GM23338 (cell line): Measurements from ENCODE around the gene PHGDH.

Experiments used
- CREB1 ChIP-seq: fragments of 250-450 bp; sonication (Bioruptor Pico); IDR thresholded peaks from 2 replicates; pipeline ENCODE4 v1.5.0; 2020; ENCODE audit warnings: low read depth, mild to moderate bottlenecking, moderate library complexity
- NANOG ChIP-seq: IDR thresholded peaks from 2 replicates; pipeline ENCODE4 v1.6.1; 2016; ENCODE audit warnings: antibody characterized with exemption, borderline replicate concordance
- STAT1 ChIP-seq: IDR thresholded peaks from one replicate; pipeline ENCODE4 v1.6.1; 2016; ENCODE audit warnings: antibody characterized with exemption; ENCODE audit not compliant: unreplicated experiment
- TF ChIP-seq, protein P1 (sequence below), 2 experiments: fragments of 200-600 bp in 1 of 2; sonication (generic) in 1 of 2; conservative IDR thresholded peaks; 2 replicates each; pipeline versions ENCODE4 v1.5.1 to v1.6.1; 2016 to 2017; ENCODE audit warnings: antibody characterized with exemption in 2 of 2, low read depth in 2 of 2, mild to moderate bottlenecking in 2 of 2, moderate library complexity in 1 of 2

DNA sequence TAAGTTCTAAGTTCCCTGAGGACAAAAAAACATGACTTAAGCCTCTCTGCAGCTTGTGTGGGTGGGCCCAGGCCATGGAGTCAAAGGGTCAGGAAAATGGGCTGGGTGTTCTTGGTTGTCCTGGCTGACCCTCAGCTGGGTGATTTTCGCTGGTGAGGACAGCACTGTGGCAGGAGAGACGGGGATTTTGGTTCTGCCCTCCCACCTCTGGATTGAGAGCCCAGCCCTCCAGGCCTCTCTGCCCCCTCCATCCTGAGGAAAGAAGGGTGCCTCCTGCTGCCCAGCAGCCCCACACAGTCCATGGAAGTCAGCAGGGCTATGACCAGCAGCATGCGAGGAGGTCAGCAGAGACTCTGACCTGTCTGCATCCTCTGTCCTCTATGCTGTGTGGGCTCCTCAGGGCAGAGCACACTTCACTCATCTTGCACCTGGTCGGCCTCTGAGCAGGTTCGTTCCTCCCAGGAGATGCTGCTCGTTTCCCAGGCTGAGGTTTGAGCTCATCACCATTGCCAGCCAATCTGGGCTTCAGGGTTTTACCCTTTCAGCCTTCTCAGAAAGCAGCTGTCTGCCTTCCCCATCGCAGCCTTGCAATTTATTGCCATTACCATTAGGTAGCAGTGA lies 26.5 kb downstream of the PHGDH start:
- TF ChIP-seq CREB1 (CRISPR knock-in tag) (no peak), STAT1 (no peak), NANOG (no peak)
- TF ChIP-seq, protein P1, sequence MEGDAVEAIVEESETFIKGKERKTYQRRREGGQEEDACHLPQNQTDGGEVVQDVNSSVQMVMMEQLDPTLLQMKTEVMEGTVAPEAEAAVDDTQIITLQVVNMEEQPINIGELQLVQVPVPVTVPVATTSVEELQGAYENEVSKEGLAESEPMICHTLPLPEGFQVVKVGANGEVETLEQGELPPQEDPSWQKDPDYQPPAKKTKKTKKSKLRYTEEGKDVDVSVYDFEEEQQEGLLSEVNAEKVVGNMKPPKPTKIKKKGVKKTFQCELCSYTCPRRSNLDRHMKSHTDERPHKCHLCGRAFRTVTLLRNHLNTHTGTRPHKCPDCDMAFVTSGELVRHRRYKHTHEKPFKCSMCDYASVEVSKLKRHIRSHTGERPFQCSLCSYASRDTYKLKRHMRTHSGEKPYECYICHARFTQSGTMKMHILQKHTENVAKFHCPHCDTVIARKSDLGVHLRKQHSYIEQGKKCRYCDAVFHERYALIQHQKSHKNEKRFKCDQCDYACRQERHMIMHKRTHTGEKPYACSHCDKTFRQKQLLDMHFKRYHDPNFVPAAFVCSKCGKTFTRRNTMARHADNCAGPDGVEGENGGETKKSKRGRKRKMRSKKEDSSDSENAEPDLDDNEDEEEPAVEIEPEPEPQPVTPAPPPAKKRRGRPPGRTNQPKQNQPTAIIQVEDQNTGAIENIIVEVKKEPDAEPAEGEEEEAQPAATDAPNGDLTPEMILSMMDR (conservative IDR thresholded peaks at IDR 0.05; ENCODE audit: low read depth in 2 of 2), result no peak
